WTC11 (cell line): ENCODE measurements around the gene ZNF683. TPM values are rescaled to one million over a fixed set of nuclear protein-coding genes. Genes with fewer than 3 reads are reported as not detected.

Experiments used
- ATAC-seq: fragments of 200-7000 bp; cut with Tn5 transposase; 2 replicates; pipeline ENCODE4 v1.10.0; 2021; ENCODE audit warnings: mild to moderate bottlenecking, moderate library complexity
- CTCF ChIA-PET: fragments of 300-600 bp; sonication (Branson Sonifier 250); formaldehyde crosslinking; loops from one replicate; lab custom pipeline; 2021; ENCODE audit warnings: antibody characterized with exemption; lab: Charles Lee
- POLR2A ChIA-PET: fragments of 350-600 bp; sonication (Branson Sonifier 250); formaldehyde crosslinking; loops from one replicate; lab custom pipeline; 2021; ENCODE audit warnings: antibody characterized with exemption; lab: Charles Lee
- DNase-seq: peaks from one replicate; pipeline ENCODE4 v3.0.0; 2021; ENCODE audit warnings: low spot score
- H3K27ac Mint-ChIP-seq: 2 replicates; pipeline ENCODE4 v1.8.0; 2021; ENCODE audit warnings: mixed read lengths
- H3K27me3 Mint-ChIP-seq: 2 replicates; pipeline ENCODE4 v1.8.0; 2021; ENCODE audit warnings: low read depth, mild to moderate bottlenecking, moderate library complexity, mixed read lengths
- H3K36me3 Mint-ChIP-seq: 2 replicates; pipeline ENCODE4 v1.8.0; 2021; ENCODE audit warnings: mixed read lengths
- H3K4me1 Mint-ChIP-seq: 2 replicates; pipeline ENCODE4 v1.8.0; 2022; ENCODE audit warnings: mixed read lengths
- H3K4me3 Mint-ChIP-seq: 2 replicates; pipeline ENCODE4 v1.8.0; 2021; ENCODE audit warnings: mild to moderate bottlenecking, moderate library complexity, mixed read lengths
- H3K9me3 Mint-ChIP-seq: 2 replicates; pipeline ENCODE4 v1.8.0; 2021; ENCODE audit warnings: mixed read lengths
- FOXK1 ChIP-seq: sonication (generic); formaldehyde crosslinking; IDR thresholded peaks from 2 replicates; pipeline ENCODE4 v1.8.0; 2022; ENCODE audit warnings: mild to moderate bottlenecking, moderate library complexity, missing genetic modification reagents
- GTF2I ChIP-seq: fragments of 250-450 bp; sonication (Bioruptor Pico); conservative IDR thresholded peaks from 2 replicates; pipeline ENCODE4 v1.4.0; 2021; ENCODE audit warnings: mild to moderate bottlenecking
- JAZF1 ChIP-seq: fragments of 250-450 bp; sonication (Bioruptor Pico); IDR thresholded peaks from 2 replicates; pipeline ENCODE4 v1.9.0; 2021; ENCODE audit warnings: moderate library complexity, mild to moderate bottlenecking, inconsistent platforms
- MXD4 ChIP-seq: fragments of 250-450 bp; sonication (Bioruptor Pico); IDR thresholded peaks from 2 replicates; pipeline ENCODE4 v1.8.0; 2021; ENCODE audit warnings: mild to moderate bottlenecking, moderate library complexity, borderline replicate concordance
- TCF7 ChIP-seq: sonication (generic); formaldehyde crosslinking; IDR thresholded peaks from 2 replicates; pipeline ENCODE4 v1.8.0; 2022; ENCODE audit warnings: mild to moderate bottlenecking, low read depth, missing genetic modification reagents, moderate library complexity
- ZNF671 ChIP-seq: fragments of 250-450 bp; sonication (Bioruptor Pico); IDR thresholded peaks from 2 replicates; pipeline ENCODE4 v1.8.0; 2021; ENCODE audit warnings: mild to moderate bottlenecking
- total RNA-seq: library from RNA; stranded (reverse); gene quantifications from 3 replicates; pipeline ENCODE4 v1.2.3, GENCODE V29; 2021
- TF ChIP-seq, protein P1 (sequence below): sonication (generic); formaldehyde crosslinking; IDR thresholded peaks from 2 replicates; pipeline ENCODE4 v1.8.1; 2023; ENCODE audit warnings: mild to moderate bottlenecking, missing genetic modification reagents
- TF ChIP-seq, protein P2 (sequence below): fragments of 250-450 bp; sonication (Bioruptor Pico); IDR thresholded peaks from 2 replicates; pipeline ENCODE4 v1.9.0; 2021; ENCODE audit warnings: mild to moderate bottlenecking
- TF ChIP-seq, protein P3 (sequence below): sonication (generic); formaldehyde crosslinking; IDR thresholded peaks from 2 replicates; pipeline ENCODE4 v1.8.1; 2023; ENCODE audit warnings: mild to moderate bottlenecking, moderate library complexity, missing genetic modification reagents
- TF ChIP-seq, protein P4 (sequence below): sonication (generic); formaldehyde crosslinking; IDR thresholded peaks from 2 replicates; pipeline ENCODE4 v1.8.1; 2023; ENCODE audit warnings: mild to moderate bottlenecking, missing genetic modification reagents
- TF ChIP-seq, protein P5 (sequence below): sonication (generic); formaldehyde crosslinking; IDR thresholded peaks from 2 replicates; pipeline ENCODE4 v1.8.0; 2022; ENCODE audit warnings: mild to moderate bottlenecking, missing genetic modification reagents
- TF ChIP-seq, protein P6 (sequence below): sonication (generic); formaldehyde crosslinking; IDR thresholded peaks from 2 replicates; pipeline ENCODE4 v1.8.0; 2022; ENCODE audit warnings: mild to moderate bottlenecking, missing genetic modification reagents
- TF ChIP-seq, protein P7 (sequence below): sonication (generic); formaldehyde crosslinking; IDR thresholded peaks from 2 replicates; pipeline ENCODE4 v1.8.0; 2023; ENCODE audit warnings: mild to moderate bottlenecking, missing genetic modification reagents

ZNF683 gene
- total RNA-seq, 1 experiment from 2014 or later: not detected

DNA sequence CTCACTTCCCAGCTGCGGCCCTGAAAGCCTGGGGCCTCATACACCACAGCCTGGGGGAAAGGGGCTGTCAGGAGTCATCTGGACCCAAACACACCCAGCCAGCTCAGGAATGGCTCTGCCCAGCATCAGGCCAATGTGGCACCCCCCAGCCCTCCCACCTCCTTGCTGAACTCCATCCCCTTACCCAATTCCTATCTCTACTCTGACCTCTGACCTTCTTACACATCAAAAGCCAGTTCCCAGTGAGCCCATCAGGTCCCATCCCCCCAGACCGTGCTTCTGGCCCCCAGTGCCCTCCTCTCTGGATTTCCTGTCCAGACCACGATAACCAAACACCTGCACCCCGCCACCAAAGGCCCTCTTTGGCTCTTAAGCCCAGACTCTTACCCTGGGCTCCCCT, 34.9 kb downstream of the ZNF683 start:
- TF ChIP-seq, protein P1, sequence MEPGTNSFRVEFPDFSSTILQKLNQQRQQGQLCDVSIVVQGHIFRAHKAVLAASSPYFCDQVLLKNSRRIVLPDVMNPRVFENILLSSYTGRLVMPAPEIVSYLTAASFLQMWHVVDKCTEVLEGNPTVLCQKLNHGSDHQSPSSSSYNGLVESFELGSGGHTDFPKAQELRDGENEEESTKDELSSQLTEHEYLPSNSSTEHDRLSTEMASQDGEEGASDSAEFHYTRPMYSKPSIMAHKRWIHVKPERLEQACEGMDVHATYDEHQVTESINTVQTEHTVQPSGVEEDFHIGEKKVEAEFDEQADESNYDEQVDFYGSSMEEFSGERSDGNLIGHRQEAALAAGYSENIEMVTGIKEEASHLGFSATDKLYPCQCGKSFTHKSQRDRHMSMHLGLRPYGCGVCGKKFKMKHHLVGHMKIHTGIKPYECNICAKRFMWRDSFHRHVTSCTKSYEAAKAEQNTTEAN (CRISPR knock-in tag): no peak
- TF ChIP-seq, protein P2, sequence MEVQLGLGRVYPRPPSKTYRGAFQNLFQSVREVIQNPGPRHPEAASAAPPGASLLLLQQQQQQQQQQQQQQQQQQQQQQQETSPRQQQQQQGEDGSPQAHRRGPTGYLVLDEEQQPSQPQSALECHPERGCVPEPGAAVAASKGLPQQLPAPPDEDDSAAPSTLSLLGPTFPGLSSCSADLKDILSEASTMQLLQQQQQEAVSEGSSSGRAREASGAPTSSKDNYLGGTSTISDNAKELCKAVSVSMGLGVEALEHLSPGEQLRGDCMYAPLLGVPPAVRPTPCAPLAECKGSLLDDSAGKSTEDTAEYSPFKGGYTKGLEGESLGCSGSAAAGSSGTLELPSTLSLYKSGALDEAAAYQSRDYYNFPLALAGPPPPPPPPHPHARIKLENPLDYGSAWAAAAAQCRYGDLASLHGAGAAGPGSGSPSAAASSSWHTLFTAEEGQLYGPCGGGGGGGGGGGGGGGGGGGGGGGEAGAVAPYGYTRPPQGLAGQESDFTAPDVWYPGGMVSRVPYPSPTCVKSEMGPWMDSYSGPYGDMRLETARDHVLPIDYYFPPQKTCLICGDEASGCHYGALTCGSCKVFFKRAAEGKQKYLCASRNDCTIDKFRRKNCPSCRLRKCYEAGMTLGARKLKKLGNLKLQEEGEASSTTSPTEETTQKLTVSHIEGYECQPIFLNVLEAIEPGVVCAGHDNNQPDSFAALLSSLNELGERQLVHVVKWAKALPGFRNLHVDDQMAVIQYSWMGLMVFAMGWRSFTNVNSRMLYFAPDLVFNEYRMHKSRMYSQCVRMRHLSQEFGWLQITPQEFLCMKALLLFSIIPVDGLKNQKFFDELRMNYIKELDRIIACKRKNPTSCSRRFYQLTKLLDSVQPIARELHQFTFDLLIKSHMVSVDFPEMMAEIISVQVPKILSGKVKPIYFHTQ (CRISPR knock-in tag): no peak
- ChIA-PET CTCF (interaction anchor here (1.2 to 2.0 kb wide), 4 partner anchors 19 to 79 kb away, joined by 3 to 18 read pairs (median 6); no protein-coding TSS in a partner anchor), POLR2A (no interaction called here)
- ATAC-seq: no peak
- H3K4me3 Mint-ChIP-seq: no peak overlapping the region
- no peaks in the 10 kb centered on the region for H3K9me3 Mint-ChIP-seq
- peaks cover 2% of the 10 kb centered on the region; the same call in 1 of the 2 replicates for H3K36me3 Mint-ChIP-seq
- DNase-seq: no peak
- H3K4me1 Mint-ChIP-seq: peaks cover 28% of the 10 kb centered on the region
- H3K27me3 Mint-ChIP-seq: peaks cover 8% of the 10 kb centered on the region
- H3K27ac Mint-ChIP-seq: no peak overlapping the region

DNA sequence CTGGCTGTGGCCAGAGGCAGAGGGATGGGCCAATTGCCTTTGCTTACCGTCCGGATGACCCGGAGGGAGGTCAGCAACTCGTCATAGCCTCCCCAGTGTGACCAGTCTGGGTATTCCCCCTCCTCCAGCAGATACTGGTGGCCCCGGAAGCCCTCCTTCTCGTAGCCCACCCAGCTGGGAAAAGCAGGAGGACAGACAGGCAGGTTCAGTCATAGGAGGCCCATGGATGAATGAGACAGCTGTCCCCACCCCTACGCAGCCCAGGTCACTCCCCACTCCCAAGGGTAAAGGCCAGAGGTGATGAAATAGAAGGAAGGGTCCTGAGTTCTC, 35.4 kb downstream of the ZNF683 start:
- no peak for ATAC-seq
- TF ChIP-seq, protein P3, sequence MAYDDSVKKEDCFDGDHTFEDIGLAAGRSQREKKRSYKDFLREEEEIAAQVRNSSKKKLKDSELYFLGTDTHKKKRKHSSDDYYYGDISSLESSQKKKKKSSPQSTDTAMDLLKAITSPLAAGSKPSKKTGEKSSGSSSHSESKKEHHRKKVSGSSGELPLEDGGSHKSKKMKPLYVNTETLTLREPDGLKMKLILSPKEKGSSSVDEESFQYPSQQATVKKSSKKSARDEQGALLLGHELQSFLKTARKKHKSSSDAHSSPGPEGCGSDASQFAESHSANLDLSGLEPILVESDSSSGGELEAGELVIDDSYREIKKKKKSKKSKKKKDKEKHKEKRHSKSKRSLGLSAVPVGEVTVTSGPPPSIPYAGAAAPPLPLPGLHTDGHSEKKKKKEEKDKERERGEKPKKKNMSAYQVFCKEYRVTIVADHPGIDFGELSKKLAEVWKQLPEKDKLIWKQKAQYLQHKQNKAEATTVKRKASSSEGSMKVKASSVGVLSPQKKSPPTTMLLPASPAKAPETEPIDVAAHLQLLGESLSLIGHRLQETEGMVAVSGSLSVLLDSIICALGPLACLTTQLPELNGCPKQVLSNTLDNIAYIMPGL: no peak
- no peak for TF ChIP-seq TCF7
- TF ChIP-seq JAZF1 (CRISPR knock-in tag): no peak
- TF ChIP-seq FOXK1: no peak
- peak overlapping the region; percentile 62 for H3K4me3 Mint-ChIP-seq
- POLR2A ChIA-PET: interaction anchor here (1.0 to 1.2 kb wide), 2 partner anchors 73 to 103 kb away, joined by 3 to 8 read pairs; partner anchors contain the start of gene CEP85
- no peaks in the 10 kb centered on the region for H3K9me3 Mint-ChIP-seq
- CTCF ChIA-PET: interaction anchor here (1.3 to 2.2 kb wide), 4 partner anchors 52 to 168 kb away, joined by 3 to 18 read pairs (median 11); partner anchors contain the start of genes C1orf232 and ZNF593
- no peak overlapping the region for H3K27ac Mint-ChIP-seq
- H3K36me3 Mint-ChIP-seq: peaks cover 2% of the 10 kb centered on the region; the same call in 1 of the 2 replicates
- no peak for DNase-seq
- peaks cover 8% of the 10 kb centered on the region for H3K27me3 Mint-ChIP-seq
- H3K4me1 Mint-ChIP-seq: peaks cover 28% of the 10 kb centered on the region

DNA sequence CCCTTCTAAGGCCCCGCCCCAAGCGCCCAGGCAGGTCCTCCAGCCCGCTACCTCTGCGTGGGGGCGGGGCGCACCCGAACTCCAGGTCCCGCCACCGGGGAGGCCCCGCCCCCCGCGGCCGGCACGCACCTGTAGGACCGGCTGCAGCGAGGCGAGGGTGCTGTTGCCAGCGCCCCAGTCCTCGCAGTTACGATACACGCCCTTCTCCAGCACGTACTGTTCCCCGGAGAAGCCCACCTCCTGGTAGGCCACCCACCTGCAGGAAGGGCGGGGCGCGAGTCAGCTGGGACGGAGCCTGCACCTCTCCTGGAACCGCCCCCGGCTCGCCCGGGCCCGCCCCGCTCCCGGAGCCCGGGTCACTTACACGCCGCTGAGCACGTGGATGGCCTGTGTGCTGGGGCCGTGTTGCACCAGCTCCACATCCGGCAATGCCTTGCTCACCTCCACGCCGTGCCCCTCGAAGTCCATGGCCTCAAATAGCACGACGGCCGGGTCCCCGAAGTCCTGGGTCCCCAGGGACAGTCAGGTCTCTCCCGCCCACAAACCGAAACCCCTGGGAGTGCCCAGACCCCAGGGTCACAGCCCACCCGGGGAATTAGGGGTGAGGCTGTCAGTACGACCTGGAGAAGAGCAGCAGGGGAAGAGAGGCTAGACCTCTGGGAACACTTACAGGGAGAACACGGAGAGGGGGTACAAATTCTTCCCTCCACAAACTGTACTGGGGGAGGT, 35.9 kb downstream of the ZNF683 start:
- DNase-seq (peak; percentile 97), ATAC-seq (peak; percentile 92)
- Mint-ChIP-seq H3K4me3 (peak overlapping the region; percentile 96), H3K27ac (no peak overlapping the region), H3K36me3 (peaks cover 4% of the 10 kb centered on the region; the same call in 1 of the 2 replicates), H3K9me3 (no peaks in the 10 kb centered on the region), H3K4me1 (peaks cover 28% of the 10 kb centered on the region), H3K27me3 (peaks cover 8% of the 10 kb centered on the region)
- CTCF ChIA-PET: interaction anchor here (0.8 to 2.2 kb wide), 6 partner anchors 27 to 167 kb away, joined by 3 to 18 read pairs (median 6); partner anchors contain the start of genes C1orf232 and ZNF593
- POLR2A ChIA-PET: interaction anchor here (1.0 to 1.2 kb wide), 3 partner anchors 14 to 103 kb away, joined by 3 to 8 read pairs (median 4); partner anchors contain the start of gene CEP85
- TF ChIP-seq, protein P4, sequence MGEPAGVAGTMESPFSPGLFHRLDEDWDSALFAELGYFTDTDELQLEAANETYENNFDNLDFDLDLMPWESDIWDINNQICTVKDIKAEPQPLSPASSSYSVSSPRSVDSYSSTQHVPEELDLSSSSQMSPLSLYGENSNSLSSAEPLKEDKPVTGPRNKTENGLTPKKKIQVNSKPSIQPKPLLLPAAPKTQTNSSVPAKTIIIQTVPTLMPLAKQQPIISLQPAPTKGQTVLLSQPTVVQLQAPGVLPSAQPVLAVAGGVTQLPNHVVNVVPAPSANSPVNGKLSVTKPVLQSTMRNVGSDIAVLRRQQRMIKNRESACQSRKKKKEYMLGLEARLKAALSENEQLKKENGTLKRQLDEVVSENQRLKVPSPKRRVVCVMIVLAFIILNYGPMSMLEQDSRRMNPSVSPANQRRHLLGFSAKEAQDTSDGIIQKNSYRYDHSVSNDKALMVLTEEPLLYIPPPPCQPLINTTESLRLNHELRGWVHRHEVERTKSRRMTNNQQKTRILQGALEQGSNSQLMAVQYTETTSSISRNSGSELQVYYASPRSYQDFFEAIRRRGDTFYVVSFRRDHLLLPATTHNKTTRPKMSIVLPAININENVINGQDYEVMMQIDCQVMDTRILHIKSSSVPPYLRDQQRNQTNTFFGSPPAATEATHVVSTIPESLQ: no peak
- TF ChIP-seq, protein P1 (CRISPR knock-in tag): peak; percentile 64; the same call in 1 of the 2 replicates
- TF ChIP-seq GTF2I (CRISPR knock-in tag) (no peak), ZNF671 (no peak), MXD4 (CRISPR knock-in tag) (no peak)
- TF ChIP-seq, protein P5, sequence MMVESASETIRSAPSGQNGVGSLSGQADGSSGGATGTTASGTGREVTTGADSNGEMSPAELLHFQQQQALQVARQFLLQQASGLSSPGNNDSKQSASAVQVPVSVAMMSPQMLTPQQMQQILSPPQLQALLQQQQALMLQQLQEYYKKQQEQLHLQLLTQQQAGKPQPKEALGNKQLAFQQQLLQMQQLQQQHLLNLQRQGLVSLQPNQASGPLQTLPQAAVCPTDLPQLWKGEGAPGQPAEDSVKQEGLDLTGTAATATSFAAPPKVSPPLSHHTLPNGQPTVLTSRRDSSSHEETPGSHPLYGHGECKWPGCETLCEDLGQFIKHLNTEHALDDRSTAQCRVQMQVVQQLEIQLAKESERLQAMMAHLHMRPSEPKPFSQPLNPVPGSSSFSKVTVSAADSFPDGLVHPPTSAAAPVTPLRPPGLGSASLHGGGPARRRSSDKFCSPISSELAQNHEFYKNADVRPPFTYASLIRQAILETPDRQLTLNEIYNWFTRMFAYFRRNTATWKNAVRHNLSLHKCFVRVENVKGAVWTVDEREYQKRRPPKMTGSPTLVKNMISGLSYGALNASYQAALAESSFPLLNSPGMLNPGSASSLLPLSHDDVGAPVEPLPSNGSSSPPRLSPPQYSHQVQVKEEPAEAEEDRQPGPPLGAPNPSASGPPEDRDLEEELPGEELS: peak; percentile 85
- TF ChIP-seq, protein P6, sequence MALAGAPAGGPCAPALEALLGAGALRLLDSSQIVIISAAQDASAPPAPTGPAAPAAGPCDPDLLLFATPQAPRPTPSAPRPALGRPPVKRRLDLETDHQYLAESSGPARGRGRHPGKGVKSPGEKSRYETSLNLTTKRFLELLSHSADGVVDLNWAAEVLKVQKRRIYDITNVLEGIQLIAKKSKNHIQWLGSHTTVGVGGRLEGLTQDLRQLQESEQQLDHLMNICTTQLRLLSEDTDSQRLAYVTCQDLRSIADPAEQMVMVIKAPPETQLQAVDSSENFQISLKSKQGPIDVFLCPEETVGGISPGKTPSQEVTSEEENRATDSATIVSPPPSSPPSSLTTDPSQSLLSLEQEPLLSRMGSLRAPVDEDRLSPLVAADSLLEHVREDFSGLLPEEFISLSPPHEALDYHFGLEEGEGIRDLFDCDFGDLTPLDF (CRISPR knock-in tag): peak; percentile 94
- TF ChIP-seq, protein P7, sequence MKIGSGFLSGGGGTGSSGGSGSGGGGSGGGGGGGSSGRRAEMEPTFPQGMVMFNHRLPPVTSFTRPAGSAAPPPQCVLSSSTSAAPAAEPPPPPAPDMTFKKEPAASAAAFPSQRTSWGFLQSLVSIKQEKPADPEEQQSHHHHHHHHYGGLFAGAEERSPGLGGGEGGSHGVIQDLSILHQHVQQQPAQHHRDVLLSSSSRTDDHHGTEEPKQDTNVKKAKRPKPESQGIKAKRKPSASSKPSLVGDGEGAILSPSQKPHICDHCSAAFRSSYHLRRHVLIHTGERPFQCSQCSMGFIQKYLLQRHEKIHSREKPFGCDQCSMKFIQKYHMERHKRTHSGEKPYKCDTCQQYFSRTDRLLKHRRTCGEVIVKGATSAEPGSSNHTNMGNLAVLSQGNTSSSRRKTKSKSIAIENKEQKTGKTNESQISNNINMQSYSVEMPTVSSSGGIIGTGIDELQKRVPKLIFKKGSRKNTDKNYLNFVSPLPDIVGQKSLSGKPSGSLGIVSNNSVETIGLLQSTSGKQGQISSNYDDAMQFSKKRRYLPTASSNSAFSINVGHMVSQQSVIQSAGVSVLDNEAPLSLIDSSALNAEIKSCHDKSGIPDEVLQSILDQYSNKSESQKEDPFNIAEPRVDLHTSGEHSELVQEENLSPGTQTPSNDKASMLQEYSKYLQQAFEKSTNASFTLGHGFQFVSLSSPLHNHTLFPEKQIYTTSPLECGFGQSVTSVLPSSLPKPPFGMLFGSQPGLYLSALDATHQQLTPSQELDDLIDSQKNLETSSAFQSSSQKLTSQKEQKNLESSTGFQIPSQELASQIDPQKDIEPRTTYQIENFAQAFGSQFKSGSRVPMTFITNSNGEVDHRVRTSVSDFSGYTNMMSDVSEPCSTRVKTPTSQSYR (CRISPR knock-in tag): peak; percentile 76; the same call in 1 of the 2 replicates
